Stomach (tissue), 9 donors: ENCODE measurements around the gene CEL. TPM values are rescaled to one million over a fixed set of nuclear protein-coding genes. Genes with fewer than 3 reads are reported as not detected.

Experiments
- DNase-seq, 2 donors: peaks; one replicate each; pipeline versions ENCODE4 v3.0.0 to v3.0.0-alpha.2; 2013 to 2019
- H3K27ac ChIP-seq, 5 donors: fragments of 200-600 bp in 4 of 5; sonication (generic) in 4 of 5; one replicate each; pipeline ENCODE4 v1.5.1; 2013 to 2019; ENCODE audit warnings: mild to moderate bottlenecking in 1 of 5, moderate library complexity in 1 of 5
- H3K27me3 ChIP-seq, 3 donors: fragments of 200-600 bp; sonication (generic); one replicate each; pipeline ENCODE4 v1.5.1; 2017 to 2019; ENCODE audit warnings: mixed run types in 1 of 3
- H3K36me3 ChIP-seq, 4 donors: fragments of 200-600 bp; sonication (generic); 1 replicate in 3 of 4; 2 replicates in 1 of 4; pipeline ENCODE4 v1.5.1; 2016 to 2019
- H3K4me1 ChIP-seq, 4 donors: fragments of 200-600 bp; sonication (generic); one replicate each; pipeline ENCODE4 v1.5.1; 2016 to 2019
- H3K4me3 ChIP-seq, 4 donors: fragments of 200-600 bp; sonication (generic) in 3 of 4; one replicate each; pipeline ENCODE4 v1.5.1; 2016 to 2019; ENCODE audit warnings: mild to moderate bottlenecking in 1 of 4
- H3K9me3 ChIP-seq, 4 donors: fragments of 200-600 bp; sonication (generic); one replicate each; pipeline ENCODE4 v1.5.1; 2016 to 2019
- EP300 ChIP-seq: sonication (generic); formaldehyde crosslinking; IDR thresholded peaks from one replicate; pipeline ENCODE4 v1.6.1; 2017; ENCODE audit warnings: antibody characterized with exemption
- POLR2A ChIP-seq, 4 donors: fragments of 450-650 bp; IDR thresholded peaks; one replicate each; pipeline ENCODE4 v1.6.1; 2016; ENCODE audit warnings: antibody characterized with exemption in 4 of 4, control low read depth in 2 of 4, mild to moderate bottlenecking in 1 of 4, moderate library complexity in 1 of 4
- POLR2AphosphoS5 ChIP-seq, 3 donors: sonication (generic); formaldehyde crosslinking; IDR thresholded peaks; one replicate each; pipeline ENCODE4 v1.6.1; 2016; ENCODE audit warnings: antibody characterized with exemption in 3 of 3
- WGBS, 5 donors: extraction: QIAGEN DNeasy Blood & Tissue Kit in 3 of 5; methylation state at CpG; one replicate each; pipeline versions ENCODE4 v1.1.5 to v1.1.7; 2013 to 2018; 5-methylcytosine and 5-hydroxymethylcytosine counted together
- intact Hi-C: fragments of 100-400 bp; cut with DNase I; formaldehyde crosslinking; loops from one replicate; pipeline ENCODE4 v1.15.1; 2023; ENCODE audit warnings: low total_unique reads
- polyA plus RNA-seq, 3 donors: library from polyadenylated mRNA; stranded (reverse); fragments of 200-250 nt; gene quantifications; one replicate each; pipeline ENCODE4 v1.2.3, GENCODE V29; 2013
- total RNA-seq, 5 donors: library from RNA; depleted of rRNA; stranded (reverse); fragments of >200 nt; gene quantifications; one replicate each; pipeline versions ENCODE4 v1.1.0 to v1.2.3, GENCODE V29; 2014 to 2016
- TF ChIP-seq, protein P1 (sequence below), 7 experiments: fragments of 450-650 bp in 4 of 7; fragments of 200-600 bp in 3 of 7; sonication (generic) in 3 of 7; IDR thresholded peaks; one replicate each; pipeline ENCODE4 v1.5.1; 2016 to 2019; ENCODE audit warnings: antibody characterized with exemption in 7 of 7, control low read depth in 2 of 7, mild to moderate bottlenecking in 1 of 7
- donor health status: healthy with polysubstance abuse.
- donor health status: Bipolar disorder and iron deficiency.
- donor health status: healthy.

Gene CEL
- total and polyA plus RNA-seq, 8 donors = 1.2 to 9.9 (median 2.0) TPM; not detected in 3

DNA sequence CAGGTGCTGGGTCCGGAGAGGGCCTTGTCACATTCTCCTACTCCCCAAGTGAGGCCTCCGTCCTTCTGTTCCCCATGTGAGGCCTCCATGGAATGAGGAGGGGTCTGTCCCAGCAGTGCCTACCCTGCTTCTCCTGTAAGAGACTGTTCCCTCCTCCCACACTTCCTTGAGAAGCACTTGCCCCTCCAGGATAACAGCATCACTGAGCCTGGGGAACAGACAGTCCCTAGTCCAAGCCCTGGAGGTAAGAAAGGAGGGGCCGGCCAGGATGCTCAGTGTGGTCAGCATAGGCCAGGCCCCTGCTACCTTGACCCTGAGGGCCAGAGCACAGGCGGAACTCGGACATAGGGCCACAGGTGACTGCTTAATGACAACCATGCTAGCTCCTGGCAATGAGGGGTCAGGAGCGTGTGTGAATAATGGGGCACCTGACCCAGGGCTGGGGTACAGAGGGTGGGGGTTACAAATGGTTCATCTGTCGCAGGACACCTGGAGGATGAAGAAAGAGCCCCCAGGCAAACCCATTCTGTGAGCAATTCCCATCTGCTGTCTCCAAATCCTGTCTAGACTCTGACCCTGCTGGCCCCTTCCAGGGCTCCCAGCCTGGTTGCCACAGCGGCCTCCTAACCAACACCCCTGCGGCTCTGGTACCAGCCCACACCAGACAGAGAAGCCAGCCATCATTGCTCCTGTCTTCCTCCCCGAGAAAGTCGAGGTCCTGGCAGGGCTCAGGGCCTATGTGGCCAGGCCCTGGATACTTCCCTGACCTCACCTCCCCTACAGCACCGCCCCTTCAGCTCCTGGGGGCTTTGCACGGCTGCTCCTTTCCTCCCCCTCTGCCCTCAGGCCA is 39.0 kb downstream of the CEL start:
- TF ChIP-seq POLR2AphosphoS5 (IDR thresholded peaks at IDR 0.05) (no peak), EP300 (no peak), POLR2A (IDR thresholded peaks at IDR 0.05) (no peak)
- TF ChIP-seq, protein P1, sequence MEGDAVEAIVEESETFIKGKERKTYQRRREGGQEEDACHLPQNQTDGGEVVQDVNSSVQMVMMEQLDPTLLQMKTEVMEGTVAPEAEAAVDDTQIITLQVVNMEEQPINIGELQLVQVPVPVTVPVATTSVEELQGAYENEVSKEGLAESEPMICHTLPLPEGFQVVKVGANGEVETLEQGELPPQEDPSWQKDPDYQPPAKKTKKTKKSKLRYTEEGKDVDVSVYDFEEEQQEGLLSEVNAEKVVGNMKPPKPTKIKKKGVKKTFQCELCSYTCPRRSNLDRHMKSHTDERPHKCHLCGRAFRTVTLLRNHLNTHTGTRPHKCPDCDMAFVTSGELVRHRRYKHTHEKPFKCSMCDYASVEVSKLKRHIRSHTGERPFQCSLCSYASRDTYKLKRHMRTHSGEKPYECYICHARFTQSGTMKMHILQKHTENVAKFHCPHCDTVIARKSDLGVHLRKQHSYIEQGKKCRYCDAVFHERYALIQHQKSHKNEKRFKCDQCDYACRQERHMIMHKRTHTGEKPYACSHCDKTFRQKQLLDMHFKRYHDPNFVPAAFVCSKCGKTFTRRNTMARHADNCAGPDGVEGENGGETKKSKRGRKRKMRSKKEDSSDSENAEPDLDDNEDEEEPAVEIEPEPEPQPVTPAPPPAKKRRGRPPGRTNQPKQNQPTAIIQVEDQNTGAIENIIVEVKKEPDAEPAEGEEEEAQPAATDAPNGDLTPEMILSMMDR (IDR thresholded peaks at IDR 0.05) = no peak
- Histone ChIP-seq H3K4me3 (no peak overlapping the region), H3K36me3 (peaks cover 78 to 96% (median 93%) of the 10 kb centered on the region in 4 donors), H3K27ac (no peak overlapping the region), H3K9me3 (peaks cover 0 to 13% (median 5%) of the 10 kb centered on the region in 4 donors), H3K27me3 (no peaks in the 10 kb centered on the region), H3K4me1 (peaks cover 6 to 10% (median 8%) of the 10 kb centered on the region in 4 donors)
- intact Hi-C loops = no loop called here
- WGBS, 5 donors = 88 to 96% (median 91%) methylated on average over 6 to 13 of the region's 13 CpGs
- DNase-seq = no peak

DNA sequence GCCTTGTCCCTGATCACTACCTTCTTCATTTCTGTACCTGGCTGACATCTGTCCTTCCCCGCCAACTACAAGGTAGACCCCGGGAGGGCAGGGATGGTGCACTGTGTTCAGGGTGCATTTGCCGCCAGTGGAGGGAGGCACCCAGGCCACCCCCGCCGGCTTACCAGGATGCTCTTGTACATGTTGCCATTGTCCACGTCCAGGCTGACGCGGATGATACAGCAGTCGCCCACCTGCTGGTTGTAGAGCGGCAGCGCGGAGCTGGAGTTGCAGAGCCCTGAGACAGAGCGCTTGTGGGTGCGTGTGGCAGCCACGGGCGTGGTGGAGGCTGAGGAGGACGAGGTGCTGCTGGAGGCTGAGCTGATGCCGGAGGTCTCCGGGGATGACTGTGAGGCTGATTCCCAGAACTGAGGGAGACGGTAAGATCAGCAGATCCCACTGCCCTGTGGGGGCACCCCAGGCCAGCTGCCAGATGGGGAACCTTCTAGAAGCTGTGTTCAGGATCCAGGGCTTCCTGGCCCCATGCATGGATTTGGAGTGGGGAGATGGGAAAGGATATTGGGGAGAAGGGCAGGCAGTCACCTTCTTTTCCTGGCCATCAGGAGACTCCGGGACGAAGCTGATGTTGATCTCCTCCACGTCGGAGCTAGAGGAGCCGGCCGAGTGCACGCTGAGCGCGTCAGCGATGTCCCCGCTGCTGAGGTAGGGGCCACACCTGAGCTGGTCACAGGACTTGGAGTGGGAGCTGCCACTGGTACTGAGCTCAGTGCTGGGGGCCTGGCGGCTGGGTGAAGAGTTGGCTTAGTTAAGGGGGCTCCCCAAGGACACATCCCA is 39.8 kb downstream of the CEL start:
- H3K4me1 ChIP-seq = peaks cover 6 to 10% (median 8%) of the 10 kb centered on the region in 4 donors
- no peak overlapping the region for H3K4me3 ChIP-seq
- H3K27me3 ChIP-seq = no peaks in the 10 kb centered on the region
- DNase-seq = no peak
- peaks cover 83 to 100% (median 100%) of the 10 kb centered on the region in 4 donors for H3K36me3 ChIP-seq
- H3K9me3 ChIP-seq = peaks cover 0 to 5% (median 2%) of the 10 kb centered on the region in 4 donors
- intact Hi-C loops = loop anchor here (2.0 kb wide), 1 partner anchor 45 kb away; no protein-coding TSS in a partner anchor
- TF ChIP-seq POLR2AphosphoS5 (IDR thresholded peaks at IDR 0.05) = no peak
- TF ChIP-seq POLR2A (IDR thresholded peaks at IDR 0.05) = no peak
- no peak for TF ChIP-seq EP300
- TF ChIP-seq, protein P1 (IDR thresholded peaks at IDR 0.05) = no peak
- no peak overlapping the region for H3K27ac ChIP-seq
- 95 to 98% (median 96%) methylated on average over 13 to 32 of the region's 32 CpGs for WGBS, 5 donors

GRCh38 chr9:133102190-133103021 is 40.6 kb downstream of the CEL start:
- TF ChIP-seq, protein P1 (IDR thresholded peaks at IDR 0.05) = no peak
- no peak for TF ChIP-seq POLR2AphosphoS5 (IDR thresholded peaks at IDR 0.05)
- no peak for TF ChIP-seq POLR2A (IDR thresholded peaks at IDR 0.05)
- TF ChIP-seq EP300 = no peak
- DNase-seq = peak in 1 of 2 donors; percentile 21
- 88 to 98% (median 95%) methylated on average over 9 to 21 of the region's 21 CpGs for WGBS, 5 donors
- peaks cover 6 to 10% (median 8%) of the 10 kb centered on the region in 4 donors for H3K4me1 ChIP-seq
- H3K9me3 ChIP-seq = no peaks in the 10 kb centered on the region
- H3K27ac ChIP-seq = no peak overlapping the region
- no peaks in the 10 kb centered on the region for H3K27me3 ChIP-seq
- H3K4me3 ChIP-seq = no peak overlapping the region
- peaks cover 85 to 100% (median 100%) of the 10 kb centered on the region in 4 donors for H3K36me3 ChIP-seq
- intact Hi-C loops = loop anchor here (2.0 kb wide), 1 partner anchor 44 kb away; no protein-coding TSS in a partner anchor
